GM10266 (cell line): ENCODE data around the gene FAM181A.

ENCODE experiments used
- DNase-seq: peaks from one replicate; pipeline ENCODE4 v3.0.0; 2012; ENCODE audit errors: extremely low spot score
- CTCF ChIP-seq: IDR thresholded peaks from 2 replicates; pipeline ENCODE4 v1.5.1; 2012; ENCODE audit warnings: mild to moderate bottlenecking, low read depth; ENCODE audit not compliant: control insufficient read depth, insufficient read depth; ENCODE audit errors: missing control alignments

Gene FAM181A

GRCh38 chr14:93955850-93956481, 28.8 kb downstream of the FAM181A start:
- no peak for DNase-seq
- no peak for TF ChIP-seq CTCF

- no peak for DNase-seq
- TF ChIP-seq CTCF = no peak
These were observed 29.6 kb downstream of the FAM181A start for GRCh38 chr14:93956514-93957332.

- DNase-seq = no peak
- TF ChIP-seq CTCF = no peak
These were observed 30.2 kb downstream of the FAM181A start for GRCh38 chr14:93957333-93957710.

- no peak for DNase-seq
- TF ChIP-seq CTCF = no peak
These were observed 30.8 kb downstream of the FAM181A start for GRCh38 chr14:93957751-93958566.

GRCh38 chr14:93958567-93959238, 31.6 kb downstream of the FAM181A start:
- no peak for TF ChIP-seq CTCF

GRCh38 chr14:93959239-93960107, 32.3 kb downstream of the FAM181A start:
- no peak for TF ChIP-seq CTCF
- DNase-seq = peak; percentile 87

More at GRCh38 chr14:93958567-93959238, 31.6 kb downstream of the FAM181A start:
- DNase-seq = no peak
